ENCODE data around the gene LRRC42.

DNA sequence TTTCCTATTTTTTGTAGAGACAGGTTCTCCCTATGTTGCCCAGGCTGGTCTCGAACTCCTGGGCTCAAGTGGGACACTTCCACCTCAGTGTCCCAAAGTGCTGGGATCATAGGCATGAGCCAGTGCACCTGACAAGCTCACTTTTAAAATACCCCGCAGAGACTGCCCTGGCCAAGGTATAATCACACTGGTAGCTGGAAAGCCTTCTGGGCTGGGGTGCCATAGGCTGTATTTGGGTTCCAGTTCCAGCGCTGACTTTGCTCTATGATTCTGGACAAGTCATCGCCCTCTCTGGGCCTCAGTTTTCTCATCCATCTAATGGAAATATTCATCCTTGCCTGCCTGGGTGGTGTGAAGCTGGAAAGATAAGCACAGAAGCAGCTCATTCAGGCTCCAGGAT is 61.5 kb downstream of the LRRC42 start:
- TF ChIP-seq EZH2 (IDR thresholded peaks at IDR 0.05; ENCODE audit: low read depth) (no peak), CTCF (conservative IDR thresholded peaks at IDR 0.05) (no peak)

All from PC-9 (cell line).